Retinal pigment epithelial cell (primary cell): Measurements from ENCODE around the gene NDP.

ENCODE experiments used
- DNase-seq: peaks from one replicate; pipeline ENCODE4 v3.0.0-alpha.2; 2010; ENCODE audit warnings: low read depth
- H3K4me3 ChIP-seq: 2 replicates; pipeline ENCODE4 v1.5.1; 2011; ENCODE audit warnings: mild to moderate bottlenecking, low read length, control low read depth, moderate library complexity
- CTCF ChIP-seq: conservative IDR thresholded peaks from 2 replicates; pipeline ENCODE4 v1.5.1; 2011; ENCODE audit warnings: low read depth, low read length, control low read depth, inconsistent platforms

The NDP gene

GRCh38 chrX:43996491-43996890 lies 23.3 kb upstream of the NDP start:
- no peak overlapping the region for H3K4me3 ChIP-seq
- no peak for TF ChIP-seq CTCF
- no peak for DNase-seq

GRCh38 chrX:43986083-43986482 lies 12.9 kb upstream of the NDP start:
- DNase-seq = no peak
- no peak for TF ChIP-seq CTCF
- H3K4me3 ChIP-seq = no peak overlapping the region

DNA sequence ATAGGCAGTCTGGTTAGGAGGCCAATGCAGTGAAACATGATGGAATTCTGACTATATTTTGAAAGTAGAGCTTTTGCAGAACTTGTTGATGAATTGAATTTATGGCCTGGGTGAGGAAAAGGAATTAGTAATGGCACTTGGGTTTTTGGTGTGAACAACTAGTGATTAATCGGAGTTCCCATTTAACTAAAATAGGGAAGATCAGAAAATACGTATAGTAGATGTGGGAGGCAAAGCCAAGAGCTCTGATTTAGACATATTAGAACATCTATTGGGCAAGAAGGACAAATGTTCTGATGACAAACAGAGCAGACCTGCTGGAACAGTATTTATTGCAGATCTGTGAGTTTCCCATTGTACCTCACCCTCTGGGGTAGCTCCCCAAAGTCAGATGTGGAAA lies 12.3 kb upstream of the NDP start:
- no peak overlapping the region for H3K4me3 ChIP-seq
- TF ChIP-seq CTCF = no peak
- DNase-seq = no peak

GRCh38 chrX:43978226-43978625 lies 5.0 kb upstream of the NDP start:
- H3K4me3 ChIP-seq = no peak overlapping the region
- no peak for TF ChIP-seq CTCF
- no peak for DNase-seq

DNA sequence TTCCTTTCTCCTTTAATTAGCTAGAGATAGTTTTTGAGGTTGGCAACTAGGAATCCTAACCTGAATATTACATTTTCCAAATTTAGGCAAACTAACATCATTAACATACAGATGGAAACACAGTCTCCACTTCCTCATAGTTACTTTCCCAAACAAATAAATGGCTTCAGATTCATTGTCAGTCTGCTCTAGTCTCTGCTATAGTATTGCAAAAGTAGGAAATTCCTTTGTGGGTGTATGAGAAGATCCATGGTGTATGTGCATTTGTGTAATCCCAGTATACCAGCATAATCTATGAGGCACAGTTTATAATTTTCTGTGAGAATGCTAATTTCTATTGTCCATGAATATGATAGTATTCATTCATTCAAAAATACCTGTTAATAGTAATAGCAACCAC lies 3.0 kb upstream of the NDP start:
- TF ChIP-seq CTCF = no peak
- H3K4me3 ChIP-seq = no peak overlapping the region
- no peak for DNase-seq

GRCh38 chrX:43975796-43976195 lies 2.6 kb upstream of the NDP start:
- H3K4me3 ChIP-seq = no peak overlapping the region
- DNase-seq = no peak
- no peak for TF ChIP-seq CTCF

- TF ChIP-seq CTCF = no peak
- DNase-seq = no peak
- no peak overlapping the region for H3K4me3 ChIP-seq
These were observed 1.7 kb upstream of the NDP start for GRCh38 chrX:43974741-43975465.
